Keratinocyte (primary cell): ENCODE measurements around the gene PALM3.

Experiments
- EZH2 ChIP-seq: IDR thresholded peaks from one replicate; pipeline ENCODE4 v1.6.1; 2012; ENCODE audit warnings: inconsistent platforms, mild to moderate bottlenecking, low read length, moderate library complexity
- TF ChIP-seq, protein P1 (sequence below), 3 experiments: IDR thresholded peaks in 1 of 3; conservative IDR thresholded peaks in 1 of 3; optimal IDR thresholded peaks in 1 of 3; 2 replicates in 2 of 3; 3 replicates in 1 of 3; pipeline versions ENCODE3 to v1.5.1; 2011; ENCODE audit warnings: low read length in 3 of 3, mild to moderate bottlenecking in 3 of 3, moderate library complexity in 2 of 3, control low read depth in 1 of 3, inconsistent platforms in 1 of 3; ENCODE audit not compliant: insufficient read depth in 2 of 3; ENCODE audit errors: extremely low read depth in 1 of 3

DNA sequence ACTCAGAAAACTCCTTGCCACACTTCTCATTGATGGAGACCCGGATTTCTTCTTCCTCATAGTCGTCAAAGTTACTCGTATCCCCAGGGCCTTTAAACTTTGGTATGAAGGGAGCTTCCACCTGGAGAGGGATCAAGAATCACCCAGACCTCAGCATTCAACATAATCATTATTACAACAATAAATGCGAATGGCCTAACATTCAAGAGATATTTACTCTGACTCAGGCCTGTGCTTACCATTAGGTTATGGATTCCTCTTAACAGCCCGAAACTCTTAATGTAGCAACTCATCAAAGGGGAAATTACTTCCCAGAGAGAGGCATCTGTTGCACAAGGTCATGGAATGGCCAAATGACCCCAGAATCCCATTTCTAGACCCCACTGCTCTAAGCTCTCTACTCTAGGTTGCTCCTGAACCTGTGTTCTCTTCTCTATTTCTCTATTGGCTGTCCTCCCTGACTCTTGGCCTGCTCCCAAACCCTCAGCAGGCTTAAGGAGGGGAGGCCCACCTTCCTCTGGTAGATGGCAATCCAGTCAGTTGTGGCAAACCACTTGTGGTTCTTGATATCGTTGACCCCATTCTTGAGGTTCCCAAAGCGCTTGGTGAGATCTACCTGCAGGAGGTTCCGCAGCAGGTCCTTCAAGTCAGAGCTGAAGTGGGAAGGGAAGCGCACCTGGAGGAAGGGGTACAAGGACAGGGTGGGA, 31.4 kb upstream of the PALM3 start:
- TF ChIP-seq, protein P1, sequence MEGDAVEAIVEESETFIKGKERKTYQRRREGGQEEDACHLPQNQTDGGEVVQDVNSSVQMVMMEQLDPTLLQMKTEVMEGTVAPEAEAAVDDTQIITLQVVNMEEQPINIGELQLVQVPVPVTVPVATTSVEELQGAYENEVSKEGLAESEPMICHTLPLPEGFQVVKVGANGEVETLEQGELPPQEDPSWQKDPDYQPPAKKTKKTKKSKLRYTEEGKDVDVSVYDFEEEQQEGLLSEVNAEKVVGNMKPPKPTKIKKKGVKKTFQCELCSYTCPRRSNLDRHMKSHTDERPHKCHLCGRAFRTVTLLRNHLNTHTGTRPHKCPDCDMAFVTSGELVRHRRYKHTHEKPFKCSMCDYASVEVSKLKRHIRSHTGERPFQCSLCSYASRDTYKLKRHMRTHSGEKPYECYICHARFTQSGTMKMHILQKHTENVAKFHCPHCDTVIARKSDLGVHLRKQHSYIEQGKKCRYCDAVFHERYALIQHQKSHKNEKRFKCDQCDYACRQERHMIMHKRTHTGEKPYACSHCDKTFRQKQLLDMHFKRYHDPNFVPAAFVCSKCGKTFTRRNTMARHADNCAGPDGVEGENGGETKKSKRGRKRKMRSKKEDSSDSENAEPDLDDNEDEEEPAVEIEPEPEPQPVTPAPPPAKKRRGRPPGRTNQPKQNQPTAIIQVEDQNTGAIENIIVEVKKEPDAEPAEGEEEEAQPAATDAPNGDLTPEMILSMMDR (optimal IDR thresholded peaks at IDR 0.05 in 1 of 3, IDR thresholded peaks at IDR 0.05 in 1 of 3, conservative IDR thresholded peaks at IDR 0.05 in 1 of 3; ENCODE audit: extremely low read depth in 1 of 3, insufficient read depth in 2 of 3, low read length in 3 of 3) = no peak
- no peak for TF ChIP-seq EZH2
